ENCODE data around the gene HEY2. TPM values are rescaled to one million over a fixed set of nuclear protein-coding genes. Genes with fewer than 3 reads are reported as not detected.
"Not testable (repeated sequence)": the region's sequence is repeated elsewhere in the genome, so short reads cannot be mapped to it uniquely, and the experiment has no call there.

Gene HEY2
- under 1 TPM in 1 of 2 donors, not detected in 1; 0.09 TPM for total RNA-seq

- H3K27ac Mint-ChIP-seq, result peak within 1 kb of the TSS; percentile 66
These were observed at the start of gene HEY2 for GRCh38 chr6:125749173-125749864. HEY2 (plus strand) TSS chr6:125749632; CDS start chr6:125749777, 145 bp downstream.

DNA sequence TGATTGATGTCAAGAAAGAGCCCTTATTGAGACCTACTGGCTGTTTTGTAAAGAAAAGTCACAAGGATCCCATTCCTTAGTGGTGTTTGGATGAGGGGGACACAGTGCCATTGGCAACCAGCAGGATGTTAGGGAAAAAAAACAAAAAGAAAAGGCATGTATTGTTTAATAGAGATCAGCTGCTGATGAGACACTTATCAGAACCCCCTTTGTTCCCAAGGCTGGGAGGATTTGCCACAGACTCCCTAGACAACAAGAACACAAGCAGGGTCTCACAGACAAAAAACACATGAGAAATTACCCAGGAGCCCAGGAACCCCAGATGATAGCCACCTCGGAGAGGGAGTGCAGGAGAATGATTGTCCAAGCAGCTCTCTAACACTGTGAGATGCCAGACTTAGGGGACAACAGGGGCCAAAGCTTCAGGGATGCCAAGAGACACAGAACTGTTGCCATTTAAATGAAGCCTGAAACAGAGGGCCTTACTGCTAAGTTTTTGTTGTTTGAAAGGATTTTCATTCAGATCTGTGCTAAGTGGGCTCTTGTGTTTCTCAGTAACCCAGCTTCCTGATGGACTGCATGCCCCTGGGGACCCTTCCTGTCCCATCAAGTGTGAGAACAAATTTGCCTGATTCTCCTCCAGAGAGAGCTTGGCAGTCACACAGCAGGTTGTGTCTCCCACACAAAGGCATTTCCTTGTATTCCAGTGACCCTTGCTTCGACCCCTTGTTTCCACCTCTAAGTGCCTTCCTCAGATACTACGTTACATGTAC, 48.7 kb upstream of the HEY2 start:
- ATAC-seq (replicated peaks), result no peak
- H3K4me1 Mint-ChIP-seq, result no peaks in the 10 kb centered on the region
- no peak overlapping the region for H3K27ac Mint-ChIP-seq
- H3K27me3 Mint-ChIP-seq, result peaks cover 9% of the 10 kb centered on the region
- H3K4me3 Mint-ChIP-seq, result no peak overlapping the region
- no peaks in the 10 kb centered on the region for H3K36me3 Mint-ChIP-seq (ENCODE audit: low read depth)
- no peaks in the 10 kb centered on the region for H3K9me3 Mint-ChIP-seq

More at GRCh38 chr6:125749173-125749864, at the start of gene HEY2:
- H3K4me3 Mint-ChIP-seq, result peak within 1 kb of the TSS; percentile 86
- H3K27me3 Mint-ChIP-seq, result peaks cover 40% of the 10 kb centered on the region
- H3K9me3 Mint-ChIP-seq, result no peaks in the 10 kb centered on the region
- ATAC-seq (replicated peaks), result peak; percentile 86
- peaks cover 6% of the 10 kb centered on the region for H3K36me3 Mint-ChIP-seq (ENCODE audit: low read depth)
- peaks cover 21% of the 10 kb centered on the region for H3K4me1 Mint-ChIP-seq

DNA sequence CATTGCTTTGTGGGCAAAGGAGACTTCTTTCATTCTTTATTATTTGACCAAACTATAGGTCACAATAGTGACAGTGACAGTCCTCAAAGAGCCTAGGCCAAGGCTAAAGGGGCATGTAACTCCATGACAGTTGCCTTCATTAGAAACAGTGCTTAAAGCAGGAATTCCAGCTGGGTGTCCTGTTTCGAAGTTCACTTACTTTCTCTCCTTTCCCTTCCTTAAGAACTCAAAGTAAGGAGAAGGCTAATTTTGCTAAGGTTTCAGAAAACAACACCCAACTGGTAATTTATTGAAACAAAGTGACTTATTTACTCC, 48.1 kb upstream of the HEY2 start:
- no peak for ATAC-seq (replicated peaks)
- Mint-ChIP-seq H3K27ac (no peak overlapping the region), H3K4me3 (no peak overlapping the region), H3K36me3 (ENCODE audit: low read depth) (no peaks in the 10 kb centered on the region), H3K27me3 (peaks cover 10% of the 10 kb centered on the region), H3K4me1 (no peaks in the 10 kb centered on the region), H3K9me3 (no peaks in the 10 kb centered on the region)

DNA sequence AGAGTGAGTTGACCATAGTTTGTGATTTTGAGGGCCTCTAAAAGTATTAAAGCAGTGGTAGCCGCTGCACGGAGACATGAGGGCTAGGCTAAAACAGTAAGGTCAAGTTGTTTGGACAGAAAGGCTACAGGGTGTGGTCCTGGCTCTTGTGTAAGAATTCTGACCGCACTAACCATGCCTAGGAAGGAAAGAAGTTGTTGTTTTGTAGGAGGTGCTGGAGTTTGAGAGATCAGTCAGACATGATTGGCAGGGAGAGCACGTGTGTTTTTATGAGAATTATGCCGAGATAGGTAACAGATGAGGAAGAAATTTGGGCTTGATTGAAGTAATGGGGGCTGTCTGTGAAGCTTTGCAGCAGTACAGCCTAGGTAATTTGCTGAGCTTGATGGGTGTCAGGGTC, 45.5 kb upstream of the HEY2 start:
- not testable (repeated sequence) for H3K9me3 Mint-ChIP-seq; H3K27ac Mint-ChIP-seq; H3K27me3 Mint-ChIP-seq; H3K4me3 Mint-ChIP-seq; H3K36me3 Mint-ChIP-seq (ENCODE audit: low read depth); ATAC-seq (replicated peaks); H3K4me1 Mint-ChIP-seq

DNA sequence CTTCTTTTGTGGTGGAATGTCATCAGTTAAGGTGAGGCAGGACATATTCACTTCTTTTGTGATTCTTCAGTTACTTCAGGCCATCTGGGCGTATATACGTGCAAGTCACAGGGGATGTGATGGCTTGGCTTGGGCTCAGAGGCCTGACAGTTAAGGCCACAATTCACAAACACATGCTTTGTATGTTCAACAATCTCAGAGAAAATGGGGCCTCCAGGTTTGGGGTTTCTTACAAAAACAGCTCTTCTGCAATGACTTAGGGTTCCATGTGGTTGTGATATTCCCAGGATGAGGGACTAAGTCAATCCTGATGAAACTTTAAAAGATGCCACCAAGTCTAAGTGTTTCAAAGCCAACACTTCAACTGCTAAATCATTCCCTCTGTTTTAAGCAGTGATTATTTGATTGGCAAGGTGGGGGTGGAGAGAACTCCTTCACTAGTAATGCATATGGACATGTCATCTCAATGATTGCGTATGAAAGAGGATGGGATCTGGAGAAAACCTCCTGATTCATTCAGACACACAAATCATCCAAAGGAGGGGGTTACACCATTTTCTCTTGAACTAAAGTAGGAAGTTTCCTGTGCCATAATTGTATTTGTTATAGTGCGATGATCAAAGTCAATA, 41.7 kb upstream of the HEY2 start:
- Mint-ChIP-seq H3K27ac (no peak overlapping the region), H3K4me3 (no peak overlapping the region), H3K4me1 (no peaks in the 10 kb centered on the region), H3K9me3 (no peaks in the 10 kb centered on the region), H3K27me3 (peaks cover 7% of the 10 kb centered on the region), H3K36me3 (ENCODE audit: low read depth) (no peaks in the 10 kb centered on the region)
- ATAC-seq (replicated peaks), result no peak

DNA sequence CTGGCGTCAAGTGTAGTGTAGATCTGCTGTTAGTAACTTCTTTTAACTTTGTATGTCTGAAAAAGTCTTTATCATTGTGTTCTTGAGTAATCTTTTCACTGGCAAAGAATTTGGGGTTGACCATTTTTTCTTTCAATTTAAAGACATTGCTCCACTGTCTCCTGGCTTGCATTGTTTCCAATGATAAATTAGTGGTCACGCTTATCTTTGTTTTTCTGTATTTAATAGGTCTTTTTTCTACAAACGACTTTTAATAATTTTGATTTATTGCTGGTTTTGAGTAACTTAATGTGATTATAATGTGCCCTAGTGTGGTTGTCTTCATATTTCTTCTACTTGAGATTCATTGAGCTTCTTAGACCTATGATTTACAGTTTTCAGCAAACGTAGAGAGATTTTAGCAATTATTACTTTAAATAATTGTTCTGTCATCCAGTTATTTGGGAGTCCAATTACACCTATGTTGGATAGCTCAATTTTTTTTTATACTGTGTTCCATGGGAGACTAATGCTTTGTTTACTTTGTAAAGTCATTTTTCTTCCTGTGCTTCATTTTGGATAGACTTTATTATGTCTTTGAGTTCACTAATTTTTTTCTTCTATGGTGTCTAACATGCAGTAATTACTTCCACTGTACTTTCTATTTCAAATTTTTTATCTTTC, 38.3 kb upstream of the HEY2 start:
- Mint-ChIP-seq H3K9me3 (no peaks in the 10 kb centered on the region), H3K36me3 (ENCODE audit: low read depth) (no peaks in the 10 kb centered on the region), H3K4me1 (peaks cover 11% of the 10 kb centered on the region), H3K27ac (no peak overlapping the region), H3K4me3 (no peak overlapping the region), H3K27me3 (peaks cover 5% of the 10 kb centered on the region)
- ATAC-seq (replicated peaks), result no peak

DNA sequence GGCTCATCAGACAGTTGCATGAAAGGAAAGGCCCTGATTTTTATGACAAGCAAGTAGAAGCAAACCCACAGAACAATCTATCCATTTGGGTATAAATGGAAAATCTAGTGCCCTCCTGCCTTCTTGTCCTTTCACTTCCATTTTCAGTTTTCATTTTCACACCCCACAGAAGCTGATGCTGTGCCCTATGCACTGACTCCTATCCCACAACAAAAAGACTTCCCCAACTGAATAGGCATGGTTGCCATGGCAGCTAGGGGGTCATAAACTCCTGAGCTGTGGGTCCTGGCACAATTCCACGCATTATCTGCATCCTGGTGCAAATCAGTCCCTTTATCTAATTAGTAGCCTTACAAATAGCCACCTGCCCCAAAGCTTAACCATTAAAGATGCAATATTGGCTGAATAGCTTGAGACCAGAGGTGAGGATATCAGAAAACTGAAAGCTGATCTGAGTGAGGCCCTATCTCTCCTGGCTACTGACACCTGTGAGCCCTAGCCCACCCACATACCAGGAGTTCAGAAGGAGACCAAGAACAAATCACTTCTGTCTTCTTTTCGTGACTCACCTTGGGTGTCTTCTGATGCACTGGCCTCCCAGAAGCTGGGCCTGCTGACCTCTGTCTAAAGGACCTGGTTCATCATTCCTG, 34.9 kb upstream of the HEY2 start:
- Mint-ChIP-seq H3K36me3 (ENCODE audit: low read depth) (no peaks in the 10 kb centered on the region), H3K27me3 (no peaks in the 10 kb centered on the region), H3K27ac (peak overlapping the region; percentile 58), H3K9me3 (no peaks in the 10 kb centered on the region), H3K4me3 (no peak overlapping the region), H3K4me1 (peaks cover 11% of the 10 kb centered on the region)
- ATAC-seq (replicated peaks), result peak; percentile 79

DNA sequence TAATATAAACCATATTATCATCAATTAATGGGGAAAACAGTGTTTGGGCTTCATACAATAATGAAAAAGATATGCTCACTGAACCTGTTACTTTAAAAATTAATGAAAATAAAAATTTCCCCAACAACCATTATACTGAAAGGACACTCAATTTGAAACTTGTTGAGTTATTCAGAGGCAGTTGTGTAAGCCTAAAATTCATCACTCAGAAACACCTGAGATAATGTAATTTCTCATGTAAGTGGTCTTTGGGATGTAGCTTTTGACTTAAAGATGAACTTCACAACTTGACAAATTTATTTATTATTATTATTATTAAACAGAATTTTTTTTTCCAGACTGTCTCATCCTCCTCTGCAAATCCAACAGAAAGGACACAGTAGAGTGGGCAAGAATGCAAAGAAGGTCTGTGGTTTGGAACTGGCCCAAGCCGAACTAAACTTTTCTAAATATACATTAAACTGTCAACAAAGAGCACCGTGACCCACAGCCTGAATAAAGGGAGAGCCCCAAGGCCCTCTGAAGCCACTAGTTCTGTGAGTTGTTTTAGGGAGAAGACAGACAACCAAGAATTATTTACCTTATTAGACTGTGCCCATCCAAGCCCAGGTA, 32.2 kb upstream of the HEY2 start:
- Mint-ChIP-seq H3K27ac (no peak overlapping the region), H3K9me3 (no peaks in the 10 kb centered on the region), H3K36me3 (ENCODE audit: low read depth) (no peaks in the 10 kb centered on the region), H3K4me1 (peaks cover 11% of the 10 kb centered on the region), H3K27me3 (peaks cover 9% of the 10 kb centered on the region), H3K4me3 (no peak overlapping the region)
- no peak for ATAC-seq (replicated peaks)

DNA sequence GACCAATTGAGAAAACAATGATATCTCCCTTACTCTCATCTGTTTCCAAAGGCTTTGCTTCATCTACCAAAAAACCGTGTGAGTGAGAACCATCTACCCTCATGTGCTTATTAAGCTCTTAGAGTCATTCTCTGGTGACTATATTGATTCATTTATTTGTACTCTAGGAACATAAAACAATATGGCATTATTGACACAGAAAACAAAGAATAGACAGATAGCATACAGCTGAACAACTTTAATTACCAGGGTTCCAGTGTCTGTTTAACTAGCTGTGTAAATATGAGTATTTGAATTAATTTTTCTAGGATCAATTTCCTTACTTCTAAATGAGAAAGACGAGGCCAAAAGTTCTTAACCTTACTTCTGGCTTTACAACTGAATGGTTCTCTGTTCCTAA, 31.3 kb upstream of the HEY2 start:
- H3K9me3 Mint-ChIP-seq, result no peaks in the 10 kb centered on the region
- no peak overlapping the region for H3K27ac Mint-ChIP-seq

DNA sequence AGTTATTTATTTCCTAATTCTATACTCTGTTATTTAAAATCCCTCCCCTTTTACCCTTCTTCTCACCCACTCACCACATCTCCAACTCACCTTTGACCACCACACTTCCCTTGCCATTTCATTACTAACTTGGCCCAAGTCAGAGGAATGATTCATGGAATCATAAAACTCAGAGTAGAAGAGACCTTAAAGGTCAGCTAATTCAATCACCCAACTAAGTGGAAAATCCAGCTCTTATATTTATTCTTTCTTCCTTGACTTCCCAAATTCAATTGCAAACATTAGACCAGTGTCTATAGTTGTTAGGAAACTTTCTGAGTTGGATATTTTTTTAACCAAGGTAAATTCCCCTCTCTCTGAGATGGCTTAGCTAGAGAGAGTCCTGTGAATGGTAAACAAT, 26.5 kb upstream of the HEY2 start:
- no peak overlapping the region for H3K27ac Mint-ChIP-seq
- no peaks in the 10 kb centered on the region for H3K9me3 Mint-ChIP-seq
- H3K36me3 Mint-ChIP-seq (ENCODE audit: low read depth), result no peaks in the 10 kb centered on the region
- H3K27me3 Mint-ChIP-seq, result peaks cover 26% of the 10 kb centered on the region
- no peak for ATAC-seq (replicated peaks)
- H3K4me1 Mint-ChIP-seq, result no peaks in the 10 kb centered on the region
- no peak overlapping the region for H3K4me3 Mint-ChIP-seq

More for the DNA sequence above, 31.3 kb upstream of the HEY2 start:
- no peak for ATAC-seq (replicated peaks)
- Mint-ChIP-seq H3K4me3 (no peak overlapping the region), H3K4me1 (peaks cover 11% of the 10 kb centered on the region), H3K27me3 (peaks cover 17% of the 10 kb centered on the region), H3K36me3 (ENCODE audit: low read depth) (no peaks in the 10 kb centered on the region)

DNA sequence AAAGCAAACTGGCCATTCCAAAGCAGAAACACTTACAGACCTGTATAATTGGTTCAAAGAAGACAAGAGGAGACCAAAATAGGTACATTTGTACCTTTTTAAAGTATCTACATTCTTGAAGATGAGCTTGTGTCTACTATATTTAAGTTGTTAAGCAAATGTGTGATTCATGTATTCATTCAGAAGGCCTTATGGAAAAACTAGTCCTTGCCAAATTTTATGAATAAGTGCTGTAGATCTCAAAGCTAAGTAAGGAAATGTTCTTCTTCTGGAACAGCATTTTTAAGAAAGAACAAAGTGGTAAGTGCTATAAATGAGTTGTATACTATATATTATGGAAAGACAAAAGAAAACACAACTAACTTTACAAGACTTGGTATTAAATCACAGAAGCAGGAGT, 22.2 kb upstream of the HEY2 start:
- Mint-ChIP-seq H3K27me3 (peaks cover 24% of the 10 kb centered on the region), H3K36me3 (ENCODE audit: low read depth) (no peaks in the 10 kb centered on the region), H3K27ac (no peak overlapping the region), H3K4me1 (no peaks in the 10 kb centered on the region), H3K9me3 (no peaks in the 10 kb centered on the region), H3K4me3 (no peak overlapping the region)
- ATAC-seq (replicated peaks), result no peak

DNA sequence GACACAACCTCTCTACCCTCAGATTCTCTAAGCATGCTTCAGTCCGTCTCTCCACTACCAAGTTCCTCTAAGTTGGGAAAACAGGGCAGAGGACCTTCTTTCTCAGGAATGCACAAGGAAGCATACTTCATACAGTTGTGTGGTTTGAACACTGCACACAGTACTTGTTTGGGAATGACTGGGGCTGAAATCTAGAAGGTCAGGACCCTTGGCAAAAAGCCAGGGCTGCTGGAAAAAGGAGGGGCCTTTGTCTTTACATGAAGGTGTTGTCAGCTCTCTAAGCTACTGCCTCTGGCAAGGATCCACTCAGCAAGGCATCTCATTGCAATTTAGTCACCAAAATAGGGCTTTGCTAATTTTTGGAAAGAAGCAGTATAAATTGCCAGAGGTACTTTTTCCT, 20.7 kb upstream of the HEY2 start:
- Mint-ChIP-seq H3K4me3 (no peak overlapping the region), H3K27ac (no peak overlapping the region)

DNA sequence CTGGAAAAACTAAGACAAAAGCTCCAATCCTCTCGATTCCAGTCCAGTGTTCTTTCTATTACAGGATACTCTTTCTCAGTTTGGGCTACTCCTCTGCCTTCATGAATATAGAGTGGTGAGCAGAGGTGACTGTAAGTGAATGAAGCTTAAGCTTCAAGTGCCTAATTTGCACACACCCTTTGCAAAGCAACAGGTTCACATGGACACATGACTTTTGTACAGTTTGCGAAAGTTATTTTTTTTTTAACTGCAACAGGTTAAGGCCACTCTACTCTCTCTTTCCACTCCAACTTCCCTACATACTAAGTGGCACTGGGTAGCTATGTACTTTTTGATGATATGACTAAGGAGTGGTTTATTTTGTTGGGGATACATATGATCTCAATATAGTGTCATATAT, 19.4 kb upstream of the HEY2 start:
- ATAC-seq (replicated peaks), result no peak
- H3K9me3 Mint-ChIP-seq, result no peaks in the 10 kb centered on the region
- H3K36me3 Mint-ChIP-seq (ENCODE audit: low read depth), result no peaks in the 10 kb centered on the region
- no peaks in the 10 kb centered on the region for H3K4me1 Mint-ChIP-seq
- H3K27me3 Mint-ChIP-seq, result peaks cover 21% of the 10 kb centered on the region
- H3K27ac Mint-ChIP-seq, result no peak overlapping the region
- H3K4me3 Mint-ChIP-seq, result no peak overlapping the region

More for the DNA sequence above, 20.7 kb upstream of the HEY2 start:
- no peak for ATAC-seq (replicated peaks)
- Mint-ChIP-seq H3K27me3 (peaks cover 21% of the 10 kb centered on the region), H3K4me1 (no peaks in the 10 kb centered on the region), H3K9me3 (no peaks in the 10 kb centered on the region), H3K36me3 (ENCODE audit: low read depth) (no peaks in the 10 kb centered on the region)

- Mint-ChIP-seq H3K36me3 (ENCODE audit: low read depth) (no peaks in the 10 kb centered on the region), H3K27me3 (peaks cover 30% of the 10 kb centered on the region), H3K27ac (no peak overlapping the region), H3K4me3 (no peak overlapping the region), H3K4me1 (no peaks in the 10 kb centered on the region), H3K9me3 (no peaks in the 10 kb centered on the region)
- peak; percentile 39 for ATAC-seq (replicated peaks)
These were observed 17.0 kb upstream of the HEY2 start for GRCh38 chr6:125732398-125732797.
